MCF 10A (cell line): ENCODE measurements around the gene SWT1. TPM values are rescaled to one million over a fixed set of nuclear protein-coding genes. Genes with fewer than 3 reads are reported as not detected.
"Not testable (repeated sequence)": the region's sequence is repeated elsewhere in the genome, so short reads cannot be mapped to it uniquely, and the experiment has no call there.

Source experiments
- BruUV-seq: library from RNA; stranded (reverse); fragments of 400-500 nt; replicated peaks from 2 replicates; lab custom pipeline; 2021; lab: Mats Ljungman, UMichigan
- CTCF ChIA-PET: fragments of 300-600 bp; sonication (Branson Sonifier 250); formaldehyde crosslinking; extraction: SDS; loops from one replicate; lab custom pipeline; 2021; ENCODE audit warnings: antibody characterized with exemption, inconsistent platforms; lab: Yijun Ruan, JAX
- POLR2A ChIA-PET: fragments of 300-600, 350-650 bp; sonication (Branson Sonifier 250); formaldehyde crosslinking; extraction: SDS; loops from one replicate; lab custom pipeline; 2020; ENCODE audit warnings: antibody characterized with exemption, inconsistent platforms; lab: Yijun Ruan, JAX
- DNase-seq: peaks from one replicate; pipeline ENCODE4 v3.0.0-alpha.2; 2018; ENCODE audit not compliant: unreplicated experiment
- H3K27ac Mint-ChIP-seq: one replicate; pipeline ENCODE4 v1.8.0; 2022; ENCODE audit warnings: mild to moderate bottlenecking, low read depth, mixed read lengths; ENCODE audit not compliant: unreplicated experiment
- H3K27me3 Mint-ChIP-seq: one replicate; pipeline ENCODE4 v1.8.0; 2022; ENCODE audit warnings: mixed read lengths; ENCODE audit not compliant: insufficient read depth, unreplicated experiment
- H3K36me3 Mint-ChIP-seq: one replicate; pipeline ENCODE4 v1.8.0; 2022; ENCODE audit warnings: mild to moderate bottlenecking, moderate library complexity, mixed read lengths; ENCODE audit not compliant: insufficient read depth, unreplicated experiment
- H3K4me1 Mint-ChIP-seq: one replicate; pipeline ENCODE4 v1.8.0; 2022; ENCODE audit warnings: mixed read lengths; ENCODE audit not compliant: insufficient read depth, unreplicated experiment
- H3K4me3 Mint-ChIP-seq: one replicate; pipeline ENCODE4 v1.8.0; 2022; ENCODE audit warnings: mild to moderate bottlenecking, moderate library complexity, mixed read lengths; ENCODE audit not compliant: unreplicated experiment
- H3K9me3 Mint-ChIP-seq: one replicate; pipeline ENCODE4 v1.8.0; 2022; ENCODE audit warnings: mixed read lengths; ENCODE audit not compliant: unreplicated experiment
- intact Hi-C: fragments of 100-400 bp; cut with micrococcal nuclease; formaldehyde crosslinking; loops from 2 replicates; pipeline ENCODE4 v1.14.1; 2022
- total RNA-seq: library from RNA; stranded (reverse); gene quantifications from 2 replicates; pipeline ENCODE4 v1.2.3, GENCODE V29; 2022
- TF ChIP-seq, protein P1 (sequence below): fragments of 200-600 bp; IDR thresholded peaks from one replicate; pipeline ENCODE4 v1.8.0; 2022; ENCODE audit warnings: antibody characterized with exemption, mild to moderate bottlenecking; ENCODE audit not compliant: unreplicated experiment

SWT1 gene
- total RNA-seq, 1 experiment from 2014 or later: 2.1 TPM

DNA sequence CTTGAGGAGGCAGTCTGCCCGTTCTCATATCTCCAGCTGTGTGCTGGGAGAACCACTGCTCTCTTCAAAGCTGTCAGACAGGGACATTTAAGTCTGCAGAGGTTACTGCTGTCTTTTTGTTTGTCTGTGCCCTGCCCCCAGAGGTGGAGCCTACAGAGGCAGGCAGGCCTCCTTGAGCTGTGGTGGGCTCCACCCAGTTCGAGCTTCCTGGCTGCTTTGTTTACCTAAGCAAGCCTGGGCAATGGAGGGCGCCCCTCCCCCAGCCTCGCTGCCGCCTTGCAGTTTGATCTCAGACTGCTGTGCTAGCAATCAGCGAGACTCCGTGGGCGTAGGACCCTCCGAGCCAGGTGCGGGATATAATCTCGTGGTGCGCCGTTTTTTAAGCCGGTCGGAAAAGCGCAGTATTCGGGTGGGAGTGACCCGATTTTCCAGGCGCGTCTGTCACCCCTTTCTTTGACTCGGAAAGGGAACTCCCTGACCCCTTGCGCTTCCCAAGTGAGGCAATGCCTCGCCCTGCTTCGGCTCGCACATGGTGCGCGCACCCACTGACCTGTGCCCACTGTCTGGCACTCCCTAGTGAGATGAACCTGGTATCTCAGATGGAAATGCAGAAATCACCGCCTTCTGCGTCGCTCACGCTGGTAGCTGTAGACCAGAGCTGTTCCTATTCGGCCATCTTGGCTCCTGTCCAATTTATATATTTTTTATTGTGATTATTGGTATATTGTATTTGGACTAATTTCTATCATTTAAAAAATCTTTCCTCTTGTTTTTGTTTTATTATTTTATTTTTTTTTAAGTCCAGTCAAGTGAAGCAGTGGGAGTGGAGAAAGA lies 100.4 kb downstream of the SWT1 start:
- DNase-seq, H3K36me3 Mint-ChIP-seq: not testable (repeated sequence)
- POLR2A ChIA-PET: interaction anchor here (0.7 kb wide), 1 partner anchor 74 kb away, joined by 3 read pairs; no protein-coding TSS in a partner anchor

DNA sequence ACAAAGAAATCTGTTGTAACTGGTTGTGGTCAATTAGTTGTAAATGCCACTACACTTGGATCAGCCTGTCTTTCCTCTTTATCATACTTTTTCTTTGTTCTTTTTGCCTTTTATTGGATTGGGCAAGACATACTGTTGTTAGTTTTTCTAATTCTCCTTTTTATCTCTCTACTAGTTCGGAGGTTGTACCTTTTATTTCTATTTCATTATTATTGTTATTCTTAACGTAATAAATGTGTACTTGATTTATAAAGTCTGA lies 100.9 kb downstream of the SWT1 start:
- H3K27ac Mint-ChIP-seq: no peak overlapping the region
- POLR2A ChIA-PET: no interaction called here

More for the DNA sequence above, 100.4 kb downstream of the SWT1 start:
- H3K4me3 Mint-ChIP-seq, intact Hi-C loops, BruUV-seq, H3K27me3 Mint-ChIP-seq, H3K9me3 Mint-ChIP-seq, CTCF ChIA-PET, H3K27ac Mint-ChIP-seq, H3K4me1 Mint-ChIP-seq: not testable (repeated sequence)

DNA sequence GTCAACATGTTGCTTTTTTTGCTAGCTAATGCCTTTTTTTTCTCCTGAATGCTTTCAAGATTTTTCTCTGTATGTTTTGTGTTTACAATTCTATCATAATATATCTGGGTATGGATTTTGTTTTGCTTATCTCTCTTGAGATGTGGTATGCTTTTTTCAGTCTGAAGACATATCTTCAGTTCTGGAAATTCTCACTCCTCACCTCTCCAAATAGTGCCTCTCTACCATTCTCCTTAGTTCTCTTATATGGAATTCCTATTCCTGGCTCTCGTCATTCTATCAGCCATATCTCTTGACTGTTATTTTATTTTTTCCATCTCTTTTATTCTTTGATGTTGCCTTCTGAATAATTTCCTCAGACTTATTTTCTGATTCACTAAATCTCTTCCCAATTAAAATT lies 101.7 kb downstream of the SWT1 start:
- no peak overlapping the region for H3K27ac Mint-ChIP-seq
- ChIA-PET POLR2A (no interaction called here), CTCF (no interaction called here)
- DNase-seq: no peak
- intact Hi-C loops: no loop called here
- no peak overlapping the region for H3K4me3 Mint-ChIP-seq
- no TSS peak for BruUV-seq
- H3K4me1 Mint-ChIP-seq: no peaks in the 10 kb centered on the region
- H3K27me3 Mint-ChIP-seq: no peaks in the 10 kb centered on the region
- no peaks in the 10 kb centered on the region for H3K36me3 Mint-ChIP-seq
- H3K9me3 Mint-ChIP-seq: no peaks in the 10 kb centered on the region
- TF ChIP-seq, protein P1, sequence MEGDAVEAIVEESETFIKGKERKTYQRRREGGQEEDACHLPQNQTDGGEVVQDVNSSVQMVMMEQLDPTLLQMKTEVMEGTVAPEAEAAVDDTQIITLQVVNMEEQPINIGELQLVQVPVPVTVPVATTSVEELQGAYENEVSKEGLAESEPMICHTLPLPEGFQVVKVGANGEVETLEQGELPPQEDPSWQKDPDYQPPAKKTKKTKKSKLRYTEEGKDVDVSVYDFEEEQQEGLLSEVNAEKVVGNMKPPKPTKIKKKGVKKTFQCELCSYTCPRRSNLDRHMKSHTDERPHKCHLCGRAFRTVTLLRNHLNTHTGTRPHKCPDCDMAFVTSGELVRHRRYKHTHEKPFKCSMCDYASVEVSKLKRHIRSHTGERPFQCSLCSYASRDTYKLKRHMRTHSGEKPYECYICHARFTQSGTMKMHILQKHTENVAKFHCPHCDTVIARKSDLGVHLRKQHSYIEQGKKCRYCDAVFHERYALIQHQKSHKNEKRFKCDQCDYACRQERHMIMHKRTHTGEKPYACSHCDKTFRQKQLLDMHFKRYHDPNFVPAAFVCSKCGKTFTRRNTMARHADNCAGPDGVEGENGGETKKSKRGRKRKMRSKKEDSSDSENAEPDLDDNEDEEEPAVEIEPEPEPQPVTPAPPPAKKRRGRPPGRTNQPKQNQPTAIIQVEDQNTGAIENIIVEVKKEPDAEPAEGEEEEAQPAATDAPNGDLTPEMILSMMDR: no peak

More for the DNA sequence above, 100.9 kb downstream of the SWT1 start:
- Mint-ChIP-seq H3K4me1 (no peaks in the 10 kb centered on the region), H3K27me3 (no peaks in the 10 kb centered on the region), H3K36me3 (no peaks in the 10 kb centered on the region), H3K9me3 (no peaks in the 10 kb centered on the region), H3K4me3 (no peak overlapping the region)
- intact Hi-C loops: no loop called here
- CTCF ChIA-PET: no interaction called here
- TF ChIP-seq, protein P1: no peak
- DNase-seq: no peak
- BruUV-seq: no TSS peak

DNA sequence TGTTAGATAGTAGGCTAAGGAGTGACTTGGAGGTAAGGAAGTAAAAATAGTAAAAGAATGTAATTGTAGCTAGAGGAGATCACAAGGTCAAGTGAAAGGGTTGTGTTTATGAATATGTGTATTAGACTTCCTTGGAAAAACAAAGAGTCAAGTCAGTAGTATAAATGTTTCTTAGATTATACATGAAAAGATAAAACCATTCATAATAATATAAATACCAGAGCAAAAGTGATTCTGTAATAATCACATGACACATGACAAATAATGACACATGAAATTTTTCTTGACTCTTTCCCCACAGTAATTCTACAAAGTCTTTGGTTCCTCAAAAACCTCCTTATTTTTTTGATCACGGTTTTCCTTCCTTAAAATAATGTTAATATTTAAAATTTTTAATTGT lies 103.6 kb downstream of the SWT1 start:
- intact Hi-C loops: no loop called here
- BruUV-seq: no TSS peak
- POLR2A ChIA-PET: no interaction called here
- CTCF ChIA-PET: no interaction called here
- Mint-ChIP-seq H3K4me1 (no peaks in the 10 kb centered on the region), H3K27me3 (no peaks in the 10 kb centered on the region), H3K4me3 (no peak overlapping the region), H3K27ac (no peak overlapping the region), H3K36me3 (no peaks in the 10 kb centered on the region), H3K9me3 (no peaks in the 10 kb centered on the region)
- TF ChIP-seq, protein P1: no peak
- no peak for DNase-seq
